ENCODE results near the gene SEMA3B. TPM values are rescaled to one million over a fixed set of nuclear protein-coding genes. Genes with fewer than 3 reads are reported as not detected.

SEMA3B gene
- total and polyA plus RNA-seq, 2 donors (not counting 3 experiments of a cell fraction or from before 2014, with no cell fraction given), result 1.2 to 1.5 TPM

GRCh38 chr3:50272911-50273688 is 4.2 kb downstream of the SEMA3B start:
- FAIRE-seq (peak; percentile 97), DNase-seq (ENCODE audit: low read depth, low spot score) (peak; percentile 84)
- CTCF ChIA-PET, result interaction anchor here (1.1 to 4.9 kb wide), 4 partner anchors 46 to 109 kb away, joined by 3 to 53 read pairs (median 30); partner anchors contain the start of gene HYAL2
- no TSS peak for BruUV-seq (replicated peaks)
- H3K27me3 ChIP-seq (ENCODE audit: control insufficient read depth in 2 of 2, insufficient read depth in 2 of 2, low read length in 2 of 2), result peaks cover 18 to 24% of the 10 kb centered on the region in 2 experiments
- H3K36me3 ChIP-seq (ENCODE audit: control insufficient read depth in 2 of 2, extremely low read depth in 1 of 2, insufficient read depth in 2 of 2, low read length in 2 of 2), result no peaks in the 10 kb centered on the region
- peak overlapping the region in 2 of 3 experiments; percentile 13 to 14 for H3K4me3 ChIP-seq (replicated peaks in 1 of 3; ENCODE audit: insufficient read depth in 1 of 3, low read depth in 1 of 3, low read length in 3 of 3)
- dilution Hi-C loops (cut with MboI; ENCODE audit: extremely low pct_ligation_motif_present, low sequenced_read_pairs), result no loop called here
- intact Hi-C loops (cut with micrococcal nuclease), result loop anchor here (1.0 kb wide), 4 partner anchors 13 to 79 kb away; no protein-coding TSS in a partner anchor
- peaks cover 2% of the 10 kb centered on the region for H3K4me1 ChIP-seq (ENCODE audit: control insufficient read depth, extremely low read depth, insufficient read depth, low read length)
- H3K27ac ChIP-seq (ENCODE audit: insufficient read depth, low read depth, low read length), result no peak overlapping the region
- POLR2A ChIA-PET, result no interaction called here
- peak overlapping the region; percentile 85 for H3K4me2 ChIP-seq (ENCODE audit: insufficient read depth, low read length)
- no peaks in the 10 kb centered on the region for H3K79me2 ChIP-seq (ENCODE audit: control insufficient read depth, insufficient read depth, low read length)
- no peak for TF ChIP-seq POLR2AphosphoS5 (IDR thresholded peaks at IDR 0.05; ENCODE audit: insufficient read depth, low read depth, low read length)
- TF ChIP-seq CTCF (IDR thresholded peaks at IDR 0.05; ENCODE audit: extremely low read depth in 1 of 2, insufficient read depth in 1 of 2, low read depth in 1 of 2, low read length in 2 of 2), result peak; percentile 93 to 98
- TF ChIP-seq MYC (IDR thresholded peaks at IDR 0.05; ENCODE audit: low read depth, low read length), result no peak
- no peak for TF ChIP-seq POLR2A (IDR thresholded peaks at IDR 0.05; ENCODE audit: low read depth, low read length)
- TF ChIP-seq FOS (IDR thresholded peaks at IDR 0.05; ENCODE audit: borderline replicate concordance, insufficient read depth, low read length), result no peak
- TF ChIP-seq EZH2 (IDR thresholded peaks at IDR 0.05; ENCODE audit: borderline replicate concordance, low read depth, low read length, severe bottlenecking), result peak; percentile 9
- TF ChIP-seq MAX (IDR thresholded peaks at IDR 0.05; ENCODE audit: insufficient read depth, insufficient read length), result no peak
- TF ChIP-seq JUN (IDR thresholded peaks at IDR 0.05; ENCODE audit: borderline replicate concordance, insufficient read depth, insufficient read length, low read depth), result no peak
- no peak for TF ChIP-seq GATA2 (IDR thresholded peaks at IDR 0.05; ENCODE audit: insufficient read depth, insufficient read length, low read depth, low read length)
- H3K9ac ChIP-seq (replicated peaks; ENCODE audit: extremely low read depth, insufficient read depth, low read length), result no peak overlapping the region
- H3K9me3 ChIP-seq (replicated peaks; ENCODE audit: control insufficient read depth, insufficient read depth, low read length), result no peaks in the 10 kb centered on the region
- H4K20me1 ChIP-seq (replicated peaks; ENCODE audit: control insufficient read depth, extremely low read depth, insufficient read depth, low read length), result no peaks in the 10 kb centered on the region
- H2AFZ ChIP-seq (ENCODE audit: low read depth, low read length), result peak overlapping the region; percentile 80
- no peaks in the 10 kb centered on the region for H3K9me1 ChIP-seq (replicated peaks; ENCODE audit: control insufficient read depth, extremely low read depth, insufficient read depth, low read length)
